ENCODE data around the gene CRIP2. TPM values are rescaled to one million over a fixed set of nuclear protein-coding genes. Genes with fewer than 3 reads are reported as not detected.

Gene CRIP2
- total RNA-seq, 1 donor from 2014 or later, result 78.5 TPM

DNA sequence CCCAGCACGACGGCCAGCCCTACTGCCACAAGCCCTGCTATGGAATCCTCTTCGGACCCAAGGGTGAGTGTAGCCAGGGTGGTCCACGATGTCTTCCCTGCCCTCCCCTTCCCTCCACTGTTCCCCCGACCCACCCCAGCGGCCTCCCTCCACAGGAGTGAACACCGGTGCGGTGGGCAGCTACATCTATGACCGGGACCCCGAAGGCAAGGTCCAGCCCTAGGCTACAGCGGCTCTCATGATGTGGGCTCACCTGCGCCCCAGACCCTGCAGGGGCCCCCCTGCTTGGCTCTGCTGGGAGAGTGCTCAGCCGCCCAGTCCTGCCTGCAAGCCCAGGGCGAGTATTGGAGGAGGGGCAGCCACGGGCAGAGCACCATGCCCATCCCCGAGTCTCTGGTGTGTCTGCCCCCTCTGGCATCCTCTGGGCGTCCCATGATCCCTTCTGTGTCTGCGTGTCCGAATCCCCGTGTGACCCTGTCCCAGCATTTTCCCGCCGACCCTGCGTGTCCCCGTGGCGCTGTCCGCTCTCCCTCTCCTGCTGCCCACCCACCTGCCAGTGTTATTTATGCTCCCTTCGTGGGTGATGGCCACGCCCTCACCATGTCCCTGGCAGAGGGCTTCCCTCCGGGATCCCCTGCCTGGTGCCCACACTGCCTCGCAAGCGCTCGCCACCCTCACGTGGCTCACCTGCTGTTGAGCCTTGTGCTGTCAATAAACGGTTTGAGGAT, 5.0 kb downstream of the CRIP2 start:
- TF ChIP-seq, protein P1, sequence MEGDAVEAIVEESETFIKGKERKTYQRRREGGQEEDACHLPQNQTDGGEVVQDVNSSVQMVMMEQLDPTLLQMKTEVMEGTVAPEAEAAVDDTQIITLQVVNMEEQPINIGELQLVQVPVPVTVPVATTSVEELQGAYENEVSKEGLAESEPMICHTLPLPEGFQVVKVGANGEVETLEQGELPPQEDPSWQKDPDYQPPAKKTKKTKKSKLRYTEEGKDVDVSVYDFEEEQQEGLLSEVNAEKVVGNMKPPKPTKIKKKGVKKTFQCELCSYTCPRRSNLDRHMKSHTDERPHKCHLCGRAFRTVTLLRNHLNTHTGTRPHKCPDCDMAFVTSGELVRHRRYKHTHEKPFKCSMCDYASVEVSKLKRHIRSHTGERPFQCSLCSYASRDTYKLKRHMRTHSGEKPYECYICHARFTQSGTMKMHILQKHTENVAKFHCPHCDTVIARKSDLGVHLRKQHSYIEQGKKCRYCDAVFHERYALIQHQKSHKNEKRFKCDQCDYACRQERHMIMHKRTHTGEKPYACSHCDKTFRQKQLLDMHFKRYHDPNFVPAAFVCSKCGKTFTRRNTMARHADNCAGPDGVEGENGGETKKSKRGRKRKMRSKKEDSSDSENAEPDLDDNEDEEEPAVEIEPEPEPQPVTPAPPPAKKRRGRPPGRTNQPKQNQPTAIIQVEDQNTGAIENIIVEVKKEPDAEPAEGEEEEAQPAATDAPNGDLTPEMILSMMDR (IDR thresholded peaks at IDR 0.05; ENCODE audit: partially characterized antibody, unreplicated experiment), result no peak
- peaks cover 15% of the 10 kb centered on the region for H3K27me3 Mint-ChIP-seq (ENCODE audit: unreplicated experiment)
- no peak overlapping the region for H3K27ac Mint-ChIP-seq (ENCODE audit: unreplicated experiment)
- no peaks in the 10 kb centered on the region for H3K36me3 Mint-ChIP-seq (ENCODE audit: unreplicated experiment)
- peaks cover 7% of the 10 kb centered on the region for H3K4me1 Mint-ChIP-seq (ENCODE audit: low read depth, unreplicated experiment)
- H3K9me3 Mint-ChIP-seq (ENCODE audit: unreplicated experiment), result peaks cover 5% of the 10 kb centered on the region
- no peak overlapping the region for H3K4me3 Mint-ChIP-seq (ENCODE audit: unreplicated experiment)
- DNase-seq, result no peak

DNA sequence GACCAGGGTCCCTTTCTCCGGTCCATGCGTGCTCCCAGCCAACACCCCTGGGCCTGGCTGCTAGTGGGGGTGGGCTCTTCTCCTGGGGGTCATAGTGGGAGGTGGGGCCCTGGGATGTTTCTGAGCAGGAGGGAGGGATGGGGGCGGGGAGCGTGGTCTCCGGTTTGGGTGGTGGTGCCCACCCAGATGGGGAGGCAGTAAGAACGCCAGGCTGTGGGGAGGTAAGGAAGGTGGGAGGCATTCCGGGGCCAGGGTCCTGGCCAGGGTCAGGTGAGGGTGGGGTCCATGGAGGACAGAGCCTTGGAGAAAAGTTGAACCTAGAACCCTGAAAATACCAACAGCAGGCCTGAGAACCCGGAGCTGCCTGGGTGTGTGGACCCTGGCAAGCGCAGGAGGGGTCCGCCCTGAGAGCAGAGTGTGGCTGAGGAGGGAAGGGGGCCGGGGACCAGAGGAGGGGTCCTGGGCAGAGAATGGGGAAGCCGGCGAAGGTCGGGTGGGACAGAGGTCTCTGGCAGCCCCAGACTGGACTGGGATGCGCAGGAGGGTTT, 5.7 kb downstream of the CRIP2 start:
- peaks cover 18% of the 10 kb centered on the region for H3K27me3 Mint-ChIP-seq (ENCODE audit: unreplicated experiment)
- H3K4me3 Mint-ChIP-seq (ENCODE audit: unreplicated experiment), result no peak overlapping the region
- DNase-seq, result no peak
- peaks cover 5% of the 10 kb centered on the region for H3K9me3 Mint-ChIP-seq (ENCODE audit: unreplicated experiment)
- no peaks in the 10 kb centered on the region for H3K36me3 Mint-ChIP-seq (ENCODE audit: unreplicated experiment)
- TF ChIP-seq, protein P1 (IDR thresholded peaks at IDR 0.05; ENCODE audit: partially characterized antibody, unreplicated experiment), result no peak
- H3K27ac Mint-ChIP-seq (ENCODE audit: unreplicated experiment), result no peak overlapping the region
- H3K4me1 Mint-ChIP-seq (ENCODE audit: low read depth, unreplicated experiment), result peaks cover 7% of the 10 kb centered on the region

DNA sequence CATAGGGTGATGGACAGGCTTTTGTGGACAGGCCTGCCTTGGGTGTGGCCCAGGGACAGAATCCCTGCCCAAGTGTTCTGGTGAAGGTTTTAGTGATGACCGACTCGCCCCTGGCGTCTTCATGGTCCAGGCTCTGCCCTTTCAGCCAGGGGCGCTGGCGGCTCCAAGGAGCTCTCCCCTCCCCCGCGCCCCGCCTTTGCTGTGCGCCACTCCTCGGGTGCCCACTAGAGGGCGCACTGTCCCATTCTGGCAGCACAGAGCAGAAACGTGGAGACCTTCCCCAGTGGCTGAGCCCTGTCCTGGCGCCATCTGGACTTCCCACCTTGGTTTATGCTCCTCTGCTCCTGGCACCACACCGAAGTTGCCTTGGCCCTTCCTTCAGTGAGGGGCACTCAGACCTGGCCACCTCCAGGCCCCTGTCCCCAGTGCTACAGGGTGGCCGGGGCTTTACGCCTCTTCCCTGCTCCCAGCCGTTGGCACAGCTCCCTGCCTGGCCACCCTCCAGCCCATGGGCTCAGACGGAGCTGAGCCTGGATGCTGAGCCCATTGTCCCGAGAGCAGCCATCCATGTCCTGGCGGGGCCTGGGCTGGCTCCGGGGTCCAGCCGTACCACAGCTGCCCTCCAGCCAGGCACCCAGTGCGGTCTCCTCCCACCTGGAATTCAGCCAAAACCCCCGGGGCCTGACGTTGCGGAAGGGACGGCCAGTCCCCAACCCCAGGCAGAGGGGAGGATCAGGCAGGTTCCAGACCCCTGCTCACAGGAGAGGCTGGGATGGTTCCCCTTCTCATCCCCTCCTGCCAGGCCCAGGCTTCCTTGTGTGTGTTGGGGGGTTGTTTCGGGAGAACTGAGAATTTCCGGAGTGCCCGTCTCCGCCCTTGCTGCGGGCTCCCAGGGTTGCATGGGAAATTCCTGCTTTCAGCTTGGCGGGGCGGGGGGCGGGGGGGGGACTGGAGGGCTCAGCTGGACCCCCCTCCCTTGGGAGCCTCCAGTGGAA, 6.5 kb downstream of the CRIP2 start:
- peaks cover 21% of the 10 kb centered on the region for H3K27me3 Mint-ChIP-seq (ENCODE audit: unreplicated experiment)
- TF ChIP-seq, protein P1 (IDR thresholded peaks at IDR 0.05; ENCODE audit: partially characterized antibody, unreplicated experiment), result peak; percentile 99
- peaks cover 7% of the 10 kb centered on the region for H3K4me1 Mint-ChIP-seq (ENCODE audit: low read depth, unreplicated experiment)
- peak overlapping the region; percentile 33 for H3K27ac Mint-ChIP-seq (ENCODE audit: unreplicated experiment)
- H3K36me3 Mint-ChIP-seq (ENCODE audit: unreplicated experiment), result no peaks in the 10 kb centered on the region
- peak; percentile 95 for DNase-seq
- peaks cover 5% of the 10 kb centered on the region for H3K9me3 Mint-ChIP-seq (ENCODE audit: unreplicated experiment)
- no peak overlapping the region for H3K4me3 Mint-ChIP-seq (ENCODE audit: unreplicated experiment)

DNA sequence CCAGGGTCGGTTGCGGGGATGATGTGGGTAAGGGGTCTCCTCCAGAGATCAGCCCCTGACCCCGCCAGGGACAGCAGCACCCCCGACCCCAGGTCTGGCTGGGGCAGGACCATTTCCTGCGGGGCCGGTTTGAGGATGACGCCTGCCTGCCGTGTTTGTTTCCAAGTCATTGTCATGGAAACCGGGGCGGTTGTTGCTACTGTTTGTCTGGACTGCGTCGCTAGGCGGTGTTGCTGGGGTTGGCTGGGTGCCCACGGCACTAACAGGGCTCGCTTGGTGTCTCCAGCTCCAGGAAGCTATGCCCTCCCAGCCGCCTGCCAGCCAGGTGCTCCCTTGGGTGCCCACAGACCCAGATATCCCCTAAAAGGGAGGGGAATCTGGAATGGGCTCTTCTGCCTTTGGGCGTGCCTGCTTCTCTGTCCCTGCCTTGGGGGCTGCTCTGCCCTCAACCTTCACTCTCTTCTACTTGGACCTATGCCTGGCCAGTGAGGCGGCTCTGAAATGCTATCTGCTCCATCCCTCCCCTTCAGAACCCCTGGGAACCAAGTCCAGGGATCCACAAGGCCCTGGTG, 7.4 kb downstream of the CRIP2 start:
- Mint-ChIP-seq H3K27me3 (ENCODE audit: unreplicated experiment) (peaks cover 21% of the 10 kb centered on the region), H3K27ac (ENCODE audit: unreplicated experiment) (peak overlapping the region; percentile 72), H3K9me3 (ENCODE audit: unreplicated experiment) (peaks cover 5% of the 10 kb centered on the region), H3K36me3 (ENCODE audit: unreplicated experiment) (no peaks in the 10 kb centered on the region), H3K4me3 (ENCODE audit: unreplicated experiment) (peak overlapping the region; percentile 61), H3K4me1 (ENCODE audit: low read depth, unreplicated experiment) (peaks cover 7% of the 10 kb centered on the region)
- TF ChIP-seq, protein P1 (IDR thresholded peaks at IDR 0.05; ENCODE audit: partially characterized antibody, unreplicated experiment), result peak; percentile 8
- DNase-seq, result peak; percentile 77
